ENCODE data around the gene NKRF. TPM values are rescaled to one million over a fixed set of nuclear protein-coding genes. Genes with fewer than 3 reads are reported as not detected.

NKRF gene
- total RNA-seq, 4 donors from 2014 or later: 5.1 to 8.3 (median 6.2) TPM

DNA sequence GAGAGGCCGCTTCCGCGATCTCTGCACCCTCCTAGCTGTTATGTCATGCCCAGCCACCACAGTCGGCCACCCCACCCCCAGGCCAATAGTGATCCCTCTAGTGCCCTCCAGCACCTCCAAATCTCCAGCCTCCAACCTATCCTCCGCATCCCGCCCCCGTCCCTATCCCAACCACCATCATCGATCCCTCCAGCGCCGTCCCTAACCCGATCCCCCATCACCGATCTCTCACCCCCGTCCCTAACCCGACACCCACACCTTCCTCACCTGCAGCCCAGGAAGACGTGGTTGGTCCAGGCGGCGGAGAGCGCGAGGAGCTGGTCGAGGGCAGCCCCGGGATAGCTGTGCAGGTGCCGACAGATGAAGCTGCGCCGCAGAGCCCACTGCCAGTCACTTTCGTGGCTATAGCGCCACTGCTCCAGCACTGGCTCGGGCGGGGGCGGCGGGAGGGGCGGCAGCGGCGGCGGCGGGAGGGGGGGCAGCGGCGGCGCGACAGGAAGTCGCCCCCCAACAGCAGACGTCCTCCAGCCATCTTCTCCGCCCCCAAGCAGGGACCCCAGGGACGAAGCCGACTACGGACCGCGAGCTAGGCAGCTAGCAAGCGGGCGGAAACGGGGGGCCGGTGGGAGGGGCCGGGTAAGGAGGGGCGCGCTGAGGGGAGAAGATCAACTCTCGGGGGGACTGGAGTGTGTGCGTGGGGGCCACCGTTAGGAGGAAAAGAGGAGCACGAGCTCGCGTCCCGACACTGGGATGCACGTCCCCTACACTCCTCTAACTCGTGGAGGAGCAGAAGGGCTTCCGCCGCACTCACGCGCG, 552 bp downstream of the NKRF start:
- TF ChIP-seq, protein P1, sequence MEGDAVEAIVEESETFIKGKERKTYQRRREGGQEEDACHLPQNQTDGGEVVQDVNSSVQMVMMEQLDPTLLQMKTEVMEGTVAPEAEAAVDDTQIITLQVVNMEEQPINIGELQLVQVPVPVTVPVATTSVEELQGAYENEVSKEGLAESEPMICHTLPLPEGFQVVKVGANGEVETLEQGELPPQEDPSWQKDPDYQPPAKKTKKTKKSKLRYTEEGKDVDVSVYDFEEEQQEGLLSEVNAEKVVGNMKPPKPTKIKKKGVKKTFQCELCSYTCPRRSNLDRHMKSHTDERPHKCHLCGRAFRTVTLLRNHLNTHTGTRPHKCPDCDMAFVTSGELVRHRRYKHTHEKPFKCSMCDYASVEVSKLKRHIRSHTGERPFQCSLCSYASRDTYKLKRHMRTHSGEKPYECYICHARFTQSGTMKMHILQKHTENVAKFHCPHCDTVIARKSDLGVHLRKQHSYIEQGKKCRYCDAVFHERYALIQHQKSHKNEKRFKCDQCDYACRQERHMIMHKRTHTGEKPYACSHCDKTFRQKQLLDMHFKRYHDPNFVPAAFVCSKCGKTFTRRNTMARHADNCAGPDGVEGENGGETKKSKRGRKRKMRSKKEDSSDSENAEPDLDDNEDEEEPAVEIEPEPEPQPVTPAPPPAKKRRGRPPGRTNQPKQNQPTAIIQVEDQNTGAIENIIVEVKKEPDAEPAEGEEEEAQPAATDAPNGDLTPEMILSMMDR (IDR thresholded peaks at IDR 0.05; ENCODE audit: low read depth): no peak

GRCh38 chrX:119604766-119605463, 1.3 kb downstream of the NKRF start:
- TF ChIP-seq, protein P1 (IDR thresholded peaks at IDR 0.05; ENCODE audit: low read depth): no peak

DNA sequence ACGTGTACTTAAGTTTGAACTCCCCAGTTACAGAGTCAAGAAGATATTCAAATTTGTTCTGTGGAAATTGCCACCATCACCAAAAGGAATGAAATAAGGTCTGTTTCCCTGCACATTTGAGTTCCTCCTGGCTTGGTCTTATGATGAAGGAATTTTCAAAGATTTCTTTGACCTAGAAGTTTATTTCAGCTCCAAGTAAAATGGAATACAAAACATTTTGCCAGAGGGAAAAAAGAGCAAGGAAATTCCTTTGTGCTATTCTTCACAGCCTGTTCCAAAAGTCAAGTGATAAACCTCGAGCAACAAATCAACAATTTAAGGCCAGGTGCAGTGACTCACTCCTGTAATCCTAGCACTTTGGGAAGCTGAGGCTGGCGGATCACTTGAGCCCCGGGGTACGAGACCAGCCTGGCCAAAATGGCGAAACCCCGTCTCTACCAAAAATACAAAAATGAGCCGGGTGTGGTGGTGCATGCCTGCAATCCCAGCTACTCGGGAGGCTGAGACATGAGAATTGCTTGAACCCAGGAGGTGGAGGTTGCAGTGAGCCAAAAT, 3.4 kb downstream of the NKRF start:
- TF ChIP-seq, protein P1 (IDR thresholded peaks at IDR 0.05; ENCODE audit: low read depth): no peak

GRCh38 chrX:119589810-119590209, 16.4 kb downstream of the NKRF start:
- TF ChIP-seq, protein P1 (IDR thresholded peaks at IDR 0.05; ENCODE audit: low read depth): no peak

- TF ChIP-seq, protein P1 (IDR thresholded peaks at IDR 0.05; ENCODE audit: low read depth): no peak
Measured at GRCh38 chrX:119583431-119584059, 22.7 kb downstream of the NKRF start.

- TF ChIP-seq, protein P1 (IDR thresholded peaks at IDR 0.05; ENCODE audit: low read depth): no peak
Measured at GRCh38 chrX:119579414-119579813, 26.8 kb downstream of the NKRF start.

Data from subcutaneous adipose tissue (tissue), 4 donors.